Measurements from ENCODE around the gene ZMIZ1. TPM values are rescaled to one million over a fixed set of nuclear protein-coding genes. Genes with fewer than 3 reads are reported as not detected.

Gene ZMIZ1
- total and polyA plus RNA-seq, 2 donors from 2014 or later, result 14.2 to 97.6 TPM

DNA sequence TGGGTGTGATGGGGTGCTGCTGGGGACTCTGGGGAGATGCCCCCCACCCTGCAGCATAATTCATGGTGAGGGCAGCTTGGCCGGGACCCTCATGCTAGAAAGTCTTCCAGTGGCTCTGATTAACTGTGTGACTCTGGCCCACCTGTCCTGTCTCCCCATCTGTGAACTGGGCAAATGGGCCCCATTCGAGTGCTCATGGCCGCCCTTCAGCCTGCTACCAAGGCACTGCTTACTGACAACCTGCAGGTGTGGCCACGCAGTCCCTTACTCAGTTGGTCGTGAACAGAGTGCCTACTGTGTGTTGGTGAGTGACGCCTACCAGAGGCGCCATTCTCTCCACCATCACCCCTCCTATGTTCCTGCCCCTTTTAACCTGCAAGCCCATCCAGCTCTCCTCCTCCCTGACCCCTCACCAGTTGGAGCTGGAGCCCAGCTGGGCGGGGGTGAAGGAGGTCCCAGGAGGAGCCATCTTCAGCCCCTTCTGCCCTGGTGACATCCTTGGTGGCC is 109.4 kb downstream of the ZMIZ1 start:
- peak overlapping the region in 1 of 3 donors; percentile 8 for H3K4me3 ChIP-seq (ENCODE audit: low read length in 3 of 3)
- FAIRE-seq, result no peak
- peak overlapping the region in 1 of 3 donors; percentile 58 for H3K9ac ChIP-seq (ENCODE audit: low read length in 3 of 3)
- peaks cover 13 to 86% (median 70%) of the 10 kb centered on the region in 3 donors for H3K4me1 ChIP-seq (ENCODE audit: control insufficient read depth in 2 of 3, insufficient read depth in 2 of 3, low read depth in 1 of 3, low read length in 3 of 3)
- TF ChIP-seq, protein P1, sequence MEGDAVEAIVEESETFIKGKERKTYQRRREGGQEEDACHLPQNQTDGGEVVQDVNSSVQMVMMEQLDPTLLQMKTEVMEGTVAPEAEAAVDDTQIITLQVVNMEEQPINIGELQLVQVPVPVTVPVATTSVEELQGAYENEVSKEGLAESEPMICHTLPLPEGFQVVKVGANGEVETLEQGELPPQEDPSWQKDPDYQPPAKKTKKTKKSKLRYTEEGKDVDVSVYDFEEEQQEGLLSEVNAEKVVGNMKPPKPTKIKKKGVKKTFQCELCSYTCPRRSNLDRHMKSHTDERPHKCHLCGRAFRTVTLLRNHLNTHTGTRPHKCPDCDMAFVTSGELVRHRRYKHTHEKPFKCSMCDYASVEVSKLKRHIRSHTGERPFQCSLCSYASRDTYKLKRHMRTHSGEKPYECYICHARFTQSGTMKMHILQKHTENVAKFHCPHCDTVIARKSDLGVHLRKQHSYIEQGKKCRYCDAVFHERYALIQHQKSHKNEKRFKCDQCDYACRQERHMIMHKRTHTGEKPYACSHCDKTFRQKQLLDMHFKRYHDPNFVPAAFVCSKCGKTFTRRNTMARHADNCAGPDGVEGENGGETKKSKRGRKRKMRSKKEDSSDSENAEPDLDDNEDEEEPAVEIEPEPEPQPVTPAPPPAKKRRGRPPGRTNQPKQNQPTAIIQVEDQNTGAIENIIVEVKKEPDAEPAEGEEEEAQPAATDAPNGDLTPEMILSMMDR (IDR thresholded peaks at IDR 0.05; ENCODE audit: borderline replicate concordance, extremely low read depth, insufficient read depth), result no peak
- H3K27ac ChIP-seq (ENCODE audit: low read depth in 2 of 2, low read length in 2 of 2), result peak overlapping the region; percentile 15 to 74
- DNase-seq, result peak in 1 of 5 donors; percentile 62
- intact Hi-C loops (cut with DNase I), result no loop called here
- H3K27me3 ChIP-seq (ENCODE audit: control insufficient read depth, insufficient read depth, low read length), result no peaks in the 10 kb centered on the region
- H3K36me3 ChIP-seq (ENCODE audit: control insufficient read depth in 2 of 3, insufficient read depth in 3 of 3, low read length in 3 of 3), result peaks cover 0 to 4% (median 0%) of the 10 kb centered on the region in 3 donors
- H3K9me3 ChIP-seq (ENCODE audit: control insufficient read depth in 2 of 3, insufficient read depth in 1 of 3, low read length in 3 of 3), result no peaks in the 10 kb centered on the region

DNA sequence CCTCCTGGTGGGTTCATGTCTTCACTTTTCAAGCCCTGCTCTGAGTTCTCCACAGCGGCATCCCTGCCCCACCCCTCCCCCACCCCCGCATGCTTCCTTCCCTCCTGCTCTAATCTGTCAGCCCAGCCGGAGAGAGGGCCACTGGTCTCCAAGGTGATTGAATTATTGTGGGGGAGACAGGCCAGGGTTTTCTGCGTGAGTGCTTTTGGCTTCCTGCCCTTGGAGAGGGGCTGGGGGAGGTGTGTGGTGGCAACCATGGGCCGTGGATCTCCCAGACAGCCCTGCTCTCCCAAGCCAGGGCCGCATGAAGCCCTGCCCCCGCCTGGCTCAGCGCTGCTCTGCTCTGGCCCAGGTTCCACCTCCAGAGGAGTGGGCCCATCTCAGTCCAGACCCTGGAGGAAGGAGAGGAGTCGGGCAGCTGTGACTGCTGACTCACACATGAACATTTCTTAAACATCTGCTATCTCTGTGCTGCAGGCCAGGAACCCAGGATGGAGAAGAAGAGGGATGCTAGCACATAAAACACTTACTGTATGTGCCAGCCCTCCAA is 109.9 kb downstream of the ZMIZ1 start:
- TF ChIP-seq, protein P1 (IDR thresholded peaks at IDR 0.05; ENCODE audit: borderline replicate concordance, extremely low read depth, insufficient read depth), result no peak
- Histone ChIP-seq H3K27ac (ENCODE audit: low read depth in 2 of 2, low read length in 2 of 2) (peak overlapping the region; percentile 15 to 74), H3K4me1 (ENCODE audit: control insufficient read depth in 2 of 3, insufficient read depth in 2 of 3, low read depth in 1 of 3, low read length in 3 of 3) (peaks cover 13 to 91% (median 72%) of the 10 kb centered on the region in 3 donors), H3K4me3 (ENCODE audit: low read length in 3 of 3) (peak overlapping the region in 1 of 3 donors; percentile 8), H3K9me3 (ENCODE audit: control insufficient read depth in 2 of 3, insufficient read depth in 1 of 3, low read length in 3 of 3) (no peaks in the 10 kb centered on the region), H3K9ac (ENCODE audit: low read length in 3 of 3) (no peak overlapping the region), H3K27me3 (ENCODE audit: control insufficient read depth, insufficient read depth, low read length) (no peaks in the 10 kb centered on the region), H3K36me3 (ENCODE audit: control insufficient read depth in 2 of 3, insufficient read depth in 3 of 3, low read length in 3 of 3) (peaks cover 0 to 3% (median 0%) of the 10 kb centered on the region in 3 donors)
- intact Hi-C loops (cut with DNase I), result no loop called here
- FAIRE-seq (no peak), DNase-seq (peak; percentile 85 to 97 (median 96))

DNA sequence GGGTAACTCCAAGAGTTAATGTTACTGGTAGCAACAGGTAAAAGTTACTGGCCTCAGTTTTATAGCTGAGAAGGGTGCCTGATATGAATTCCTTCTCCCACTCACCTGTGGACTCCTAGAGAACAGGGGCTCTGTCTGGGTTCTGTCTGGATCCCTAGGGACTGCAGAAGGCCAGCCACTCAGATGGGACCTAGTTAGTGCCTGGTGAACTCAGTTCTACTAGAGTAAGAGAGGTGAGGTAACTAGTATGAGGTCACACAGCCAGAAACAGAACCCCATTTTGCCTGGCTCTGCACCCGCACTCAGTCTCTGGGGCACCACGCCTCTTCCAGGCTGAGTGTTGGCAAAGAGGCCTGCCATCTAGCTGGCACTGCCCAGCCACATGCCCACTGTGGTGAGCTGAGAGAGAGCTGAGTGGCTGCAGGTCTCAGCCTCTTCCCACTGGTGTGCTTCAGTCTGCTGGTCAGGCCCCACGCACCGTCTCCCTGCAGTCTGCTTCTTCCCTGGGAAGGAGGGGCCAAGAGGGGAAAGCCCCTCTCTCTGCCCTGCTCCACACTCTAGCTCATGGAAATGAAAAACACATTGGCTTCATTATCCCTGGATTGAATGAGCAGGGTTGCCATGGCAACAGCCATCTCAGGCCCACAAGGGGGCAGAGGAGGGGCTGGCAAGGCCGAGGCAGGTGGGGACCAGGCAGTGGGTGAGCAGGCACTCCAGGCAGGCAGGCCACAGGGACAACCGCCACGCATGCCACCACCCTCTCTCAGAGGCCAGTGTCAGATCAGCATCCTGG is 110.6 kb downstream of the ZMIZ1 start:
- Histone ChIP-seq H3K36me3 (ENCODE audit: control insufficient read depth in 2 of 3, insufficient read depth in 3 of 3, low read length in 3 of 3) (no peaks in the 10 kb centered on the region), H3K4me1 (ENCODE audit: control insufficient read depth in 2 of 3, insufficient read depth in 2 of 3, low read depth in 1 of 3, low read length in 3 of 3) (peaks cover 18 to 97% (median 74%) of the 10 kb centered on the region in 3 donors), H3K9me3 (ENCODE audit: control insufficient read depth in 2 of 3, insufficient read depth in 1 of 3, low read length in 3 of 3) (no peaks in the 10 kb centered on the region), H3K27me3 (ENCODE audit: control insufficient read depth, insufficient read depth, low read length) (no peaks in the 10 kb centered on the region), H3K9ac (ENCODE audit: low read length in 3 of 3) (peak overlapping the region in 1 of 3 donors; percentile 38), H3K4me3 (ENCODE audit: low read length in 3 of 3) (no peak overlapping the region), H3K27ac (ENCODE audit: low read depth in 2 of 2, low read length in 2 of 2) (peak overlapping the region; percentile 15 to 74)
- FAIRE-seq, result no peak
- intact Hi-C loops (cut with DNase I), result no loop called here
- TF ChIP-seq, protein P1 (IDR thresholded peaks at IDR 0.05; ENCODE audit: borderline replicate concordance, extremely low read depth, insufficient read depth), result no peak
- peak; percentile 76 to 91 (median 89) for DNase-seq

Measured in kidney (tissue), 14 donors.